Smooth muscle cell of bladder (primary cell): ENCODE data around the gene ATP5PB. TPM values are rescaled to one million over a fixed set of nuclear protein-coding genes. Genes with fewer than 3 reads are reported as not detected.

Source experiments
- total RNA-seq: library from RNA; depleted of rRNA; stranded (reverse); fragments of >200 nt; gene quantifications from 2 replicates; pipeline ENCODE4 v1.2.3, GENCODE V29; 2014

The ATP5PB gene, protein sequence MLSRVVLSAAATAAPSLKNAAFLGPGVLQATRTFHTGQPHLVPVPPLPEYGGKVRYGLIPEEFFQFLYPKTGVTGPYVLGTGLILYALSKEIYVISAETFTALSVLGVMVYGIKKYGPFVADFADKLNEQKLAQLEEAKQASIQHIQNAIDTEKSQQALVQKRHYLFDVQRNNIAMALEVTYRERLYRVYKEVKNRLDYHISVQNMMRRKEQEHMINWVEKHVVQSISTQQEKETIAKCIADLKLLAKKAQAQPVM
- 264 and 309 TPM in 2 replicates for total RNA-seq

DNA sequence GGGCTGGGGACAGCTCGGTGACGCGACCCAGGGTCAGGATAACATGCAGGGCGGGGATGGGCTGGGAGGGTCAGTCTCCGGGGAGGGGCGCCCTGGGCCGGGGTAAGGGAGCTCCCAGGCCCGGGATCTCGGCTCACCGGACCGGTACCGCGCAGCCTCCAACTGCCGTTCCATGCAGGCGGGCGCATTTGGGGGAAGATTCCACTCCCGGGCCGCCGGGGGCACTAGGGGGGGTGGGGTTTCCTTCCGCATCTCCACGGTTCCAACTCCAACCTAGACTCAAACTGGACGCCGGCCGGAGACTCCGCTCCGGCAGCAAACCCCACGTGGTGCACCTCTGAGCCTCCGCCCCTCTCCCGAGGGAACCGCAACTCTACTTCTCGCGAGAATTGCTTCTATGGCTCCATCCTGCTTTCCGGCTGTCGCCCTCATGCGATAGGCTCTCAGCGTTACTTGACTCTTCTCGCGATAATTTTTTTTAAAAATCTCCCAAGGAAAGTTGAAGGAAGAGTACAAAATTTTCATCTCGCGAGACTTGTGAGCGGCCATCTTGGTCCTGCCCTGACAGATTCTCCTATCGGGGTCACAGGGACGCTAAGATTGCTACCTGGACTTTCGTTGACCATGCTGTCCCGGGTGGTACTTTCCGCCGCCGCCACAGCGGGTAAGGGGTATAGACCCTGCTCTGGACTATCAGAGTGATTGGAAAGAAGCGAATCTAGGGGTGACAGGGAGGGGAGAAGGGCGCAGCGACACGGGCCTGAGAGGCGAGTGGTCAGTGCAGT is at the start of gene ATP5PB, which contains the start of gene WDR77:
TSS of gene ATP5PB (plus strand) at position 547 of the 785 bp plus-strand sequence. CDS start at position 625, 78 bp downstream.
TSS of gene WDR77 (minus strand) at position 339 of the 785 bp plus-strand sequence. CDS start at position 252, 87 bp downstream.

DNA sequence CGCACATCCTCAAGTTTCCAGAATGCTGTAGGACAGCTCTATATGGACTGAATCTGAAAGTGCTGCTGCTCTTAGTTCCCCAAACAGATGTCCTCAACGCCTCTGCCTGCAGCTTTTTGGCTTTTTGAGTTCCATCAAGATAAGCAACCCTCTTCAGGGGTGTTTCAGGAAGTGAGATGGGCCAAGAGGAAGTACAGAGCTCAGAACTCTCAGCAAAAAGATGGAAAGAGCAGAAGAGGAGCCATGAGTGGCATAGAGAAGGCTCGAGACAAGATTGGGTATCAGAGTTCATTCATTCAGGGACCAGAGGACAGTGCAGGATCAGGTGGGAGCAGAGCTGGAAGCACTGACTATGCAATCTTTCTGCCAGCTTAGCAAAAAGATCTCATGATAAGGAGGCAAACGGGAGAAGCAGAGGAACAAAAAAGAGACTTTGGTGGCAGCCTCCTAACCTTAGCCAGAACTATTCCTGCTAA is 54.4 kb downstream of the ATP5PB start, which contains the start of the genes ADORA3 and TMIGD3:
TSS of gene ADORA3 (minus strand) at position 49 of the 476 bp plus-strand sequence. CDS start 279 bp downstream, outside the sequence.
TSS of gene TMIGD3 (minus strand) at position 49 of the 476 bp plus-strand sequence. CDS start 279 bp downstream, outside the sequence.

Other genes starting within 250 kb of the ATP5PB start
- gene DENND2D, start 248.8 kb upstream of the ATP5PB start, total RNA-seq = 6.3 and 10.1 TPM in 2 replicates
- 0.28 and 1.4 TPM in 2 replicates for gene CHI3L2, start 221.8 kb upstream of the ATP5PB start, total RNA-seq
- not detected in 2 replicates for gene CHIA, start 158.6 kb upstream of the ATP5PB start, total RNA-seq
- gene OVGP1, start 21.7 kb upstream of the ATP5PB start, total RNA-seq = 0.43 and 0.46 TPM in 2 replicates
- 18.6 and 25.2 TPM in 2 replicates for gene WDR77, start 208 bp upstream of the ATP5PB start, total RNA-seq
- under 0.01 and 0.28 TPM in 2 replicates for gene C1orf162, start 24.5 kb downstream of the ATP5PB start, total RNA-seq
- not detected in 2 replicates for gene ADORA3, start 54.2 kb downstream of the ATP5PB start, total RNA-seq
- gene TMIGD3, start 54.2 kb downstream of the ATP5PB start, total RNA-seq = 0.09 TPM in 1 of 2 replicates, not detected in the other
- 8.2 and 20.0 TPM in 2 replicates for gene RAP1A, start 170.3 kb downstream of the ATP5PB start, total RNA-seq